Epidermal melanocyte (primary cell): ENCODE data around the gene GJA10.
"Not testable (repeated sequence)": the region's sequence is repeated elsewhere in the genome, so short reads cannot be mapped to it uniquely, and the experiment has no call there.

Source experiments
- DNase-seq: peaks from one replicate; pipeline ENCODE4 v3.0.0; 2011; ENCODE audit warnings: low spot score; ENCODE audit not compliant: insufficient read length

GJA10 gene

GRCh38 chr6:89894169-89894568 lies at the start of gene GJA10:
Gene GJA10 (plus strand): TSS chr6:89894469. CDS start chr6:89894469, 0 bp downstream.
- no peak for DNase-seq

- DNase-seq = not testable (repeated sequence)
These were observed 46.8 kb upstream of the GJA10 start for GRCh38 chr6:89847513-89847912.

GRCh38 chr6:89853068-89853467 lies 41.2 kb upstream of the GJA10 start:
- no peak for DNase-seq

- DNase-seq = no peak
These were observed 36.2 kb upstream of the GJA10 start for GRCh38 chr6:89858041-89858440.

- no peak for DNase-seq
These were observed 34.5 kb upstream of the GJA10 start for GRCh38 chr6:89859744-89860143.

GRCh38 chr6:89862273-89862672 lies 32.0 kb upstream of the GJA10 start:
- DNase-seq = no peak

GRCh38 chr6:89862698-89863097 lies 31.6 kb upstream of the GJA10 start:
- DNase-seq = no peak

- DNase-seq = no peak
These were observed 28.1 kb upstream of the GJA10 start for GRCh38 chr6:89866024-89866678.

- DNase-seq = no peak
These were observed 20.5 kb upstream of the GJA10 start for GRCh38 chr6:89873721-89874120.

GRCh38 chr6:89874438-89874837 lies 19.8 kb upstream of the GJA10 start:
- no peak for DNase-seq

GRCh38 chr6:89886378-89887120 lies 7.7 kb upstream of the GJA10 start:
- no peak for DNase-seq

- DNase-seq = no peak
These were observed 6.7 kb upstream of the GJA10 start for GRCh38 chr6:89887452-89888137.

- no peak for DNase-seq
These were observed 6.1 kb upstream of the GJA10 start for GRCh38 chr6:89888138-89888514.

GRCh38 chr6:89888871-89889270 lies 5.4 kb upstream of the GJA10 start:
- no peak for DNase-seq

- DNase-seq = not testable (repeated sequence)
These were observed 3.3 kb upstream of the GJA10 start for GRCh38 chr6:89890845-89891528.

GRCh38 chr6:89892577-89892976 lies 1.7 kb upstream of the GJA10 start:
- not testable (repeated sequence) for DNase-seq

- DNase-seq = no peak
These were observed 1.1 kb downstream of the GJA10 start for GRCh38 chr6:89895276-89895874.

GRCh38 chr6:89910001-89910901 lies 16.0 kb downstream of the GJA10 start:
- not testable (repeated sequence) for DNase-seq

- DNase-seq = no peak
These were observed 16.6 kb downstream of the GJA10 start for GRCh38 chr6:89910902-89911240.

GRCh38 chr6:89916136-89916920 lies 22.1 kb downstream of the GJA10 start:
- DNase-seq = no peak
